GM23338 (cell line): Measurements from ENCODE around the gene ADSS1. TPM values are rescaled to one million over a fixed set of nuclear protein-coding genes. Genes with fewer than 3 reads are reported as not detected.

Experiments
- ATAC-seq: fragments of 200-7000 bp; cut with Tn5 transposase; 3 replicates; pipeline ENCODE4 v1.9.1; 2020
- DNase-seq: peaks from one replicate; pipeline ENCODE4 v3.0.0-alpha.2; 2015; ENCODE audit warnings: low spot score
- H2AFZ ChIP-seq: fragments of 200-600 bp; sonication (generic); 2 replicates; pipeline ENCODE4 v1.8.0; 2016; ENCODE audit warnings: antibody characterized with exemption, mild to moderate bottlenecking, moderate library complexity
- H3F3A ChIP-seq: fragments of 200-600 bp; sonication (generic); replicated peaks from 2 replicates; pipeline ENCODE4 v1.8.0; 2017; ENCODE audit warnings: antibody characterized with exemption, mixed run types, low read depth
- H3K27ac ChIP-seq: fragments of 200-600 bp; sonication (generic); 2 replicates; pipeline ENCODE4 v1.6.1; 2016; ENCODE audit warnings: low read depth
- H3K27me3 ChIP-seq: fragments of 200-600 bp; sonication (generic); 2 replicates; pipeline ENCODE4 v1.8.0; 2016; ENCODE audit warnings: mild to moderate bottlenecking, mixed run types, moderate library complexity; ENCODE audit not compliant: insufficient read depth
- H3K36me3 ChIP-seq: fragments of 200-600 bp; sonication (generic); 2 replicates; pipeline ENCODE4 v1.8.0; 2016; ENCODE audit warnings: mild to moderate bottlenecking; ENCODE audit not compliant: insufficient read depth
- H3K4me1 ChIP-seq: fragments of 200-600 bp; sonication (generic); 2 replicates; pipeline ENCODE4 v1.8.0; 2016; ENCODE audit warnings: mild to moderate bottlenecking, moderate library complexity; ENCODE audit not compliant: insufficient read depth
- H3K4me2 ChIP-seq: fragments of 200-600 bp; sonication (generic); 2 replicates; pipeline ENCODE4 v1.7.1; 2017; ENCODE audit warnings: mixed run types
- H3K4me3 ChIP-seq: fragments of 200-600 bp; sonication (generic); 2 replicates; pipeline ENCODE4 v1.6.1; 2016; ENCODE audit warnings: mixed run types
- H3K79me2 ChIP-seq: fragments of 200-600 bp; sonication (generic); replicated peaks from 2 replicates; pipeline ENCODE4 v1.8.0; 2017; ENCODE audit warnings: mild to moderate bottlenecking; ENCODE audit not compliant: insufficient read depth
- H3K9me2 ChIP-seq: fragments of 200-600 bp; sonication (generic); 2 replicates; pipeline ENCODE4 v1.8.0; 2017; ENCODE audit not compliant: insufficient read depth
- H4K20me1 ChIP-seq: fragments of 200-600 bp; sonication (generic); replicated peaks from 2 replicates; pipeline ENCODE4 v1.8.0; 2017; ENCODE audit warnings: mild to moderate bottlenecking; ENCODE audit not compliant: insufficient read depth
- H3K27ac Mint-ChIP-seq: 2 replicates; pipeline ENCODE4 v1.8.0; 2020; ENCODE audit warnings: inconsistent platforms, mild to moderate bottlenecking, moderate library complexity, mixed read lengths
- H3K27me3 Mint-ChIP-seq: 3 replicates; pipeline ENCODE4 v1.8.0; 2022; ENCODE audit warnings: low read depth, mild to moderate bottlenecking, moderate library complexity, mixed read lengths, inconsistent platforms; ENCODE audit not compliant: insufficient read depth, poor library complexity
- H3K36me3 Mint-ChIP-seq: 3 replicates; pipeline ENCODE4 v1.8.0; 2021; ENCODE audit warnings: low read depth, mild to moderate bottlenecking, inconsistent platforms, moderate library complexity, mixed read lengths
- H3K4me1 Mint-ChIP-seq: 3 replicates; pipeline ENCODE4 v1.8.0; 2020; ENCODE audit warnings: mild to moderate bottlenecking, inconsistent platforms, mixed read lengths
- H3K4me3 Mint-ChIP-seq: 3 replicates; pipeline ENCODE4 v1.8.0; 2021; ENCODE audit warnings: moderate library complexity, mild to moderate bottlenecking, inconsistent platforms, mixed read lengths
- H3K9me3 Mint-ChIP-seq: 3 replicates; pipeline ENCODE4 v1.8.0; 2020; ENCODE audit warnings: moderate library complexity, mild to moderate bottlenecking, inconsistent platforms, mixed read lengths
- CREB1 ChIP-seq: fragments of 250-450 bp; sonication (Bioruptor Pico); IDR thresholded peaks from 2 replicates; pipeline ENCODE4 v1.5.0; 2020; ENCODE audit warnings: low read depth, mild to moderate bottlenecking, moderate library complexity
- CTCF ChIP-seq, 2 experiments: fragments of 200-600 bp in 1 of 2; sonication (generic) in 1 of 2; conservative IDR thresholded peaks; 2 replicates each; pipeline versions ENCODE4 v1.5.1 to v1.6.1; 2016 to 2017; ENCODE audit warnings: antibody characterized with exemption in 2 of 2, low read depth in 2 of 2, mild to moderate bottlenecking in 2 of 2, moderate library complexity in 1 of 2
- EZH2 ChIP-seq: fragments of 200-600 bp; sonication (generic); IDR thresholded peaks from one replicate; pipeline ENCODE4 v1.8.0; 2017; ENCODE audit warnings: antibody characterized with exemption, mild to moderate bottlenecking, low read depth; ENCODE audit not compliant: unreplicated experiment
- EZH2phosphoT487 ChIP-seq: fragments of 200-600 bp; sonication (generic); IDR thresholded peaks from one replicate; pipeline ENCODE4 v1.8.1; 2018; ENCODE audit warnings: antibody characterized with exemption; ENCODE audit not compliant: unreplicated experiment
- JUNB ChIP-seq: IDR thresholded peaks from one replicate; pipeline ENCODE4 v1.6.1; 2016; ENCODE audit warnings: antibody characterized with exemption; ENCODE audit not compliant: unreplicated experiment
- NANOG ChIP-seq: IDR thresholded peaks from 2 replicates; pipeline ENCODE4 v1.6.1; 2016; ENCODE audit warnings: antibody characterized with exemption, borderline replicate concordance
- POLR2AphosphoS5 ChIP-seq: IDR thresholded peaks from 2 replicates; pipeline ENCODE4 v1.6.1; 2016; ENCODE audit warnings: antibody characterized with exemption, low read depth
- REST ChIP-seq: IDR thresholded peaks from one replicate; pipeline ENCODE4 v1.6.1; 2018; ENCODE audit warnings: antibody characterized with exemption; ENCODE audit not compliant: unreplicated experiment
- STAT1 ChIP-seq: IDR thresholded peaks from one replicate; pipeline ENCODE4 v1.6.1; 2016; ENCODE audit warnings: antibody characterized with exemption; ENCODE audit not compliant: unreplicated experiment
- ZNF114 ChIP-seq: fragments of 250-450 bp; sonication (Bioruptor Pico); IDR thresholded peaks from 2 replicates; pipeline ENCODE4 v1.5.0; 2020; ENCODE audit warnings: mild to moderate bottlenecking, moderate library complexity
- ZNF331 ChIP-seq: fragments of 250-450 bp; sonication (Bioruptor Pico); IDR thresholded peaks from 2 replicates; pipeline ENCODE4 v1.5.0; 2020; ENCODE audit warnings: low read depth, mild to moderate bottlenecking, moderate library complexity
- polyA plus RNA-seq: library from polyadenylated mRNA; unstranded; fragments of >200 nt; fragmentation: Nextera tagmentation; extraction: Ambion mirVana; gene quantifications from 2 replicates; pipeline ENCODE4 v1.2.1, GENCODE V29; 2016
- total RNA-seq: library from RNA; depleted of rRNA; stranded (reverse); fragments of >200 nt; shearing (Covaris generic); gene quantifications from 2 replicates; pipeline ENCODE4 v1.2.3, GENCODE V29; 2014
- TF ChIP-seq, protein P1 (sequence below): fragments of 250-450 bp; sonication (Bioruptor Pico); IDR thresholded peaks from 2 replicates; pipeline ENCODE4 v1.5.0; 2020; ENCODE audit warnings: mild to moderate bottlenecking, moderate library complexity
- TF ChIP-seq, protein P2 (sequence below): IDR thresholded peaks from 2 replicates; pipeline ENCODE4 v1.6.1; 2016; ENCODE audit warnings: antibody characterized with exemption

The ADSS1 gene
- total and polyA plus RNA-seq, 2 experiments from 2014 or later = 9.5 to 11.6 TPM

DNA sequence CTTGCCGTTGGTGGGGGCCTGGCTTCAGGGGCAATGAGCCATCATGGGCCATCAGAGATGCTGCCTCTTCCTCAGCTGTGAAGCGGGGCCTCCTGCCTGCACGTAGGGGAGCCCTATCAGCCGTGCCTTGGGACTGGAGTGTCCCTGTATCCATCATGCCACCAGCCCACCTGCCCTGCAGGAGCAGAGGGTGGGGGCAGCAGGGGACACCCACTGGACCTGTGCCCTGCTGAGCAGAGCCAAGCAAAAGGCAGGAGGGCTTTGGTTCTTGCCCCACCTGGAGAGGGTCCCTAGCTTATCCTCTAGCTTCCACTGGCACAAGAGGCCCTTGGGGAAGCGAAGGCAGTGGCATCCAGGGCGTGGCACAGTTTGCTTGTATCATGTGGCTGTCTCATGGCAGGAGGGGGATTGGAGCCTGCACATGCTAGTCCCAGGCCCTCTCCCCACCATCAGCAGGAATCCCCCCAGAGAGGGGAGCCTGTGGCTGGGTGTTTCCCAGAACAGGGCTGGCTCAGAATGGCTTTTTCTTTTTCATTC is 10.1 kb downstream of the ADSS1 start:
- peaks cover under 1% of the 10 kb centered on the region; the same call in 2 of the 3 replicates for H3K9me3 Mint-ChIP-seq
- DNase-seq = no peak

More for the DNA sequence above, 10.1 kb downstream of the ADSS1 start:
- H3K4me1 Mint-ChIP-seq = no peaks in the 10 kb centered on the region
- no peak for TF ChIP-seq EZH2
- TF ChIP-seq JUNB = no peak
- TF ChIP-seq NANOG = no peak
- no peak for TF ChIP-seq ZNF331
- TF ChIP-seq EZH2phosphoT487 = no peak
- TF ChIP-seq POLR2AphosphoS5 = no peak
- TF ChIP-seq STAT1 = no peak
- TF ChIP-seq, protein P1, sequence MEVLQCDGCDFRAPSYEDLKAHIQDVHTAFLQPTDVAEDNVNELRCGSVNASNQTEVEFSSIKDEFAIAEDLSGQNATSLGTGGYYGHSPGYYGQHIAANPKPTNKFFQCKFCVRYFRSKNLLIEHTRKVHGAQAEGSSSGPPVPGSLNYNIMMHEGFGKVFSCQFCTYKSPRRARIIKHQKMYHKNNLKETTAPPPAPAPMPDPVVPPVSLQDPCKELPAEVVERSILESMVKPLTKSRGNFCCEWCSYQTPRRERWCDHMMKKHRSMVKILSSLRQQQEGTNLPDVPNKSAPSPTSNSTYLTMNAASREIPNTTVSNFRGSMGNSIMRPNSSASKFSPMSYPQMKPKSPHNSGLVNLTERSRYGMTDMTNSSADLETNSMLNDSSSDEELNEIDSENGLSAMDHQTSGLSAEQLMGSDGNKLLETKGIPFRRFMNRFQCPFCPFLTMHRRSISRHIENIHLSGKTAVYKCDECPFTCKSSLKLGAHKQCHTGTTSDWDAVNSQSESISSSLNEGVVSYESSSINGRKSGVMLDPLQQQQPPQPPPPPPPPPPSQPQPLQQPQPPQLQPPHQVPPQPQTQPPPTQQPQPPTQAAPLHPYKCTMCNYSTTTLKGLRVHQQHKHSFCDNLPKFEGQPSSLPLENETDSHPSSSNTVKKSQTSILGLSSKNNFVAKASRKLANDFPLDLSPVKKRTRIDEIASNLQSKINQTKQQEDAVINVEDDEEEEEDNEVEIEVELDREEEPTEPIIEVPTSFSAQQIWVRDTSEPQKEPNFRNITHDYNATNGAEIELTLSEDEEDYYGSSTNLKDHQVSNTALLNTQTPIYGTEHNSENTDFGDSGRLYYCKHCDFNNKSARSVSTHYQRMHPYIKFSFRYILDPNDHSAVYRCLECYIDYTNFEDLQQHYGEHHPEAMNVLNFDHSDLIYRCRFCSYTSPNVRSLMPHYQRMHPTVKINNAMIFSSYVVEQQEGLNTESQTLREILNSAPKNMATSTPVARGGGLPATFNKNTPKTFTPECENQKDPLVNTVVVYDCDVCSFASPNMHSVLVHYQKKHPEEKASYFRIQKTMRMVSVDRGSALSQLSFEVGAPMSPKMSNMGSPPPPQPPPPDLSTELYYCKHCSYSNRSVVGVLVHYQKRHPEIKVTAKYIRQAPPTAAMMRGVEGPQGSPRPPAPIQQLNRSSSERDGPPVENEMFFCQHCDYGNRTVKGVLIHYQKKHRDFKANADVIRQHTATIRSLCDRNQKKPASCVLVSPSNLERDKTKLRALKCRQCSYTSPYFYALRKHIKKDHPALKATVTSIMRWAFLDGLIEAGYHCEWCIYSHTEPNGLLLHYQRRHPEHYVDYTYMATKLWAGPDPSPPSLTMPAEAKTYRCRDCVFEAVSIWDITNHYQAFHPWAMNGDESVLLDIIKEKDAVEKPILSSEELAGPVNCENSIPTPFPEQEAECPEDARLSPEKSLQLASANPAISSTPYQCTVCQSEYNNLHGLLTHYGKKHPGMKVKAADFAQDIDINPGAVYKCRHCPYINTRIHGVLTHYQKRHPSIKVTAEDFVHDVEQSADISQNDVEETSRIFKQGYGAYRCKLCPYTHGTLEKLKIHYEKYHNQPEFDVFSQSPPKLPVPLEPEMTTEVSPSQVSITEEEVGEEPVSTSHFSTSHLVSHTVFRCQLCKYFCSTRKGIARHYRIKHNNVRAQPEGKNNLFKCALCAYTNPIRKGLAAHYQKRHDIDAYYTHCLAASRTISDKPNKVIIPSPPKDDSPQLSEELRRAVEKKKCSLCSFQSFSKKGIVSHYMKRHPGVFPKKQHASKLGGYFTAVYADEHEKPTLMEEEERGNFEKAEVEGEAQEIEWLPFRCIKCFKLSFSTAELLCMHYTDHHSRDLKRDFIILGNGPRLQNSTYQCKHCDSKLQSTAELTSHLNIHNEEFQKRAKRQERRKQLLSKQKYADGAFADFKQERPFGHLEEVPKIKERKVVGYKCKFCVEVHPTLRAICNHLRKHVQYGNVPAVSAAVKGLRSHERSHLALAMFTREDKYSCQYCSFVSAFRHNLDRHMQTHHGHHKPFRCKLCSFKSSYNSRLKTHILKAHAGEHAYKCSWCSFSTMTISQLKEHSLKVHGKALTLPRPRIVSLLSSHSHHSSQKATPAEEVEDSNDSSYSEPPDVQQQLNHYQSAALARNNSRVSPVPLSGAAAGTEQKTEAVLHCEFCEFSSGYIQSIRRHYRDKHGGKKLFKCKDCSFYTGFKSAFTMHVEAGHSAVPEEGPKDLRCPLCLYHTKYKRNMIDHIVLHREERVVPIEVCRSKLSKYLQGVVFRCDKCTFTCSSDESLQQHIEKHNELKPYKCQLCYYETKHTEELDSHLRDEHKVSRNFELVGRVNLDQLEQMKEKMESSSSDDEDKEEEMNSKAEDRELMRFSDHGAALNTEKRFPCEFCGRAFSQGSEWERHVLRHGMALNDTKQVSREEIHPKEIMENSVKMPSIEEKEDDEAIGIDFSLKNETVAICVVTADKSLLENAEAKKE = no peak
- no peak for TF ChIP-seq CTCF (conservative IDR thresholded peaks at IDR 0.05; ENCODE audit: low read depth in 2 of 2)
- TF ChIP-seq REST = no peak
- TF ChIP-seq CREB1 (CRISPR knock-in tag) = no peak
- TF ChIP-seq, protein P2, sequence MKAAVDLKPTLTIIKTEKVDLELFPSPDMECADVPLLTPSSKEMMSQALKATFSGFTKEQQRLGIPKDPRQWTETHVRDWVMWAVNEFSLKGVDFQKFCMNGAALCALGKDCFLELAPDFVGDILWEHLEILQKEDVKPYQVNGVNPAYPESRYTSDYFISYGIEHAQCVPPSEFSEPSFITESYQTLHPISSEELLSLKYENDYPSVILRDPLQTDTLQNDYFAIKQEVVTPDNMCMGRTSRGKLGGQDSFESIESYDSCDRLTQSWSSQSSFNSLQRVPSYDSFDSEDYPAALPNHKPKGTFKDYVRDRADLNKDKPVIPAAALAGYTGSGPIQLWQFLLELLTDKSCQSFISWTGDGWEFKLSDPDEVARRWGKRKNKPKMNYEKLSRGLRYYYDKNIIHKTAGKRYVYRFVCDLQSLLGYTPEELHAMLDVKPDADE = no peak
- TF ChIP-seq ZNF114 (CRISPR knock-in tag) = no peak
- Histone ChIP-seq H3K4me3 (no peak overlapping the region), H2AFZ (no peak overlapping the region), H3K36me3 (no peaks in the 10 kb centered on the region), H3K79me2 (no peaks in the 10 kb centered on the region), H3F3A (no peaks in the 10 kb centered on the region), H3K27me3 (no peaks in the 10 kb centered on the region), H3K4me2 (no peak overlapping the region), H3K9me2 (no peaks in the 10 kb centered on the region), H3K4me1 (no peaks in the 10 kb centered on the region), H3K27ac (no peak overlapping the region), H4K20me1 (no peaks in the 10 kb centered on the region)
- H3K27me3 Mint-ChIP-seq = peaks cover 9% of the 10 kb centered on the region
- H3K36me3 Mint-ChIP-seq = no peaks in the 10 kb centered on the region; the same call in 2 of the 3 replicates
- no peak for ATAC-seq
- no peak overlapping the region for H3K4me3 Mint-ChIP-seq
- no peak overlapping the region for H3K27ac Mint-ChIP-seq
